PC-3 (cell line): ENCODE data around the gene MOG. TPM values are rescaled to one million over a fixed set of nuclear protein-coding genes. Genes with fewer than 3 reads are reported as not detected.

Experiments used
- ATAC-seq: fragments of 200-7000 bp; cut with Tn5 transposase; 2 replicates; pipeline ENCODE4 v1.9.1; 2020; ENCODE audit warnings: mild to moderate bottlenecking, moderate library complexity
- BruUV-seq: library from RNA; stranded (reverse); fragments of 400-500 nt; replicated peaks from 2 replicates; lab custom pipeline; 2021; lab: Mats Ljungman, UMichigan
- CTCF ChIA-PET: fragments of 300-600 bp; sonication (Branson Sonifier 250); formaldehyde crosslinking; loops from one replicate; lab custom pipeline; 2022; ENCODE audit warnings: antibody characterized with exemption; lab: Charles Lee
- POLR2A ChIA-PET: fragments of 300-600 bp; sonication (Branson Sonifier 250); formaldehyde crosslinking; loops from one replicate; lab custom pipeline; 2022; ENCODE audit warnings: antibody characterized with exemption; ENCODE audit not compliant: unreplicated experiment; lab: Charles Lee
- DNase-seq: peaks from one replicate; pipeline ENCODE4 v3.0.0-alpha.2; 2015
- H2AFZ ChIP-seq: fragments of 300-600 bp; sonication (generic); 2 replicates; pipeline ENCODE4 v1.6.0; 2016; ENCODE audit warnings: antibody characterized with exemption, low read length
- H3F3A ChIP-seq: fragments of 300-600 bp; sonication (generic); one replicate; pipeline ENCODE4 v1.6.0; 2017; ENCODE audit warnings: antibody characterized with exemption, low read length, control low read depth, mild to moderate bottlenecking; ENCODE audit not compliant: unreplicated experiment
- H3K27ac ChIP-seq: fragments of 300-600 bp; sonication (generic); 2 replicates; pipeline ENCODE4 v1.5.1; 2016; ENCODE audit warnings: mild to moderate bottlenecking, low read length
- H3K27me3 ChIP-seq: fragments of 300-600 bp; sonication (generic); 2 replicates; pipeline ENCODE4 v1.6.1; 2016; ENCODE audit warnings: low read length, mixed read lengths
- H3K36me3 ChIP-seq: fragments of 300-600 bp; sonication (generic); 2 replicates; pipeline ENCODE4 v1.6.1; 2016; ENCODE audit warnings: low read depth, mixed run types, low read length, mixed read lengths
- H3K4me1 ChIP-seq: fragments of 300-600 bp; sonication (generic); 2 replicates; pipeline ENCODE4 v1.5.1; 2016; ENCODE audit warnings: low read length; ENCODE audit not compliant: insufficient read depth
- H3K4me2 ChIP-seq: fragments of 300-600 bp; sonication (generic); 2 replicates; pipeline ENCODE4 v1.6.0; 2016; ENCODE audit warnings: low read length
- H3K4me3 ChIP-seq: fragments of 300-600 bp; sonication (generic); 2 replicates; pipeline ENCODE4 v1.5.1; 2016; ENCODE audit warnings: mild to moderate bottlenecking, low read length, mixed read lengths
- H3K79me2 ChIP-seq: fragments of 300-600 bp; sonication (generic); 2 replicates; pipeline ENCODE4 v1.6.1; 2017; ENCODE audit warnings: low read length, mixed read lengths
- H3K9ac ChIP-seq: fragments of 300-600 bp; sonication (generic); 2 replicates; pipeline ENCODE4 v1.6.0; 2016; ENCODE audit warnings: mild to moderate bottlenecking, low read length
- H3K9me2 ChIP-seq: fragments of 300-600 bp; sonication (generic); replicated peaks from 2 replicates; pipeline ENCODE4 v1.6.1; 2016; ENCODE audit warnings: mixed run types, low read length, mixed read lengths
- H3K9me3 ChIP-seq: fragments of 300-600 bp; sonication (generic); 2 replicates; pipeline ENCODE4 v1.6.1; 2016; ENCODE audit warnings: low read length, mixed read lengths
- H4K20me1 ChIP-seq: fragments of 300-600 bp; sonication (generic); 2 replicates; pipeline ENCODE4 v1.6.1; 2016; ENCODE audit warnings: low read length, mixed read lengths
- CTCF ChIP-seq: fragments of 300-600 bp; sonication (generic); conservative IDR thresholded peaks from 2 replicates; pipeline ENCODE4 v1.5.1; 2017; ENCODE audit warnings: antibody characterized with exemption, low read depth, mild to moderate bottlenecking, low read length
- EZH2 ChIP-seq: fragments of 300-600 bp; sonication (generic); IDR thresholded peaks from one replicate; pipeline ENCODE4 v1.6.1; 2017; ENCODE audit warnings: antibody characterized with exemption, mild to moderate bottlenecking, low read length; ENCODE audit not compliant: unreplicated experiment
- EZH2phosphoT487 ChIP-seq: fragments of 300-600 bp; sonication (generic); IDR thresholded peaks from 2 replicates; pipeline ENCODE4 v1.6.1; 2018; ENCODE audit warnings: mild to moderate bottlenecking, antibody characterized with exemption, low read length, borderline replicate concordance
- intact Hi-C: fragments of 100-400 bp; cut with micrococcal nuclease; formaldehyde crosslinking; loops from 2 replicates; pipeline ENCODE4 v1.9.0; 2023
- total RNA-seq: library from RNA; depleted of rRNA; stranded (reverse); fragments of >200 nt; gene quantifications from 2 replicates; pipeline ENCODE4 v1.2.3, GENCODE V29; 2014

MOG gene
- total RNA-seq, 1 experiment from 2014 or later: not detected

DNA sequence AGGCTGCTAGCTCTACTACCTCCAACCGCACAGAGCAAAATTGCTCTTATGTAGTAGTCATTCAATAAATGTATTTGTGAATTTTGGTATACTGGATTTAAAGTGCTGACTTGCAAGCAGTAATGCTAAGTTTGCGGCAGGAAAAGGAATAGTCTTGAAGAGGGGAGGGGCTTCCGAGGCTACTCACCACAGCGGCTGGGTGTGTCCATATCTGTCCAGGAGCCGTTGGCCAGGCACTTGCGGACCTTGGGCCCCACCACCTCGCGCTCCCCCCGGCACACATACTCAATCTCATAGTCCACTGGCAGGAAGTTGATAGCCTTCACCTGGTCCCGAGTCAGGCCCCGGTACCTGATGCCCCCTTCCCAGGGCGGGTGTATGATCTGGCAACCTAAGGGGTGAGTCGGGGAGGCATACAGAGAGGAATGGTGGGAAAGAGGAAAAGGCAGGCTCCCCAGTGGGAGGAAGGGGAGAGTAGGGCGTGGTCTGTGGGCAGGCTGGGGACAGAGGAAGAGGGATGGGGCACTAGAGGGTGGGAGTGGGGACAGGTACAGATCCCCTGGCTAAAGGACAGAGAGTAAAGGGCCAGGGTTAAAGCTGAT, 25.6 kb upstream of the MOG start:
- CTCF ChIA-PET: no interaction called here
- intact Hi-C loops: no loop called here
- ATAC-seq (no peak), DNase-seq (no peak)
- Histone ChIP-seq H3K4me1 (peaks cover 20% of the 10 kb centered on the region), H2AFZ (no peak overlapping the region), H4K20me1 (no peaks in the 10 kb centered on the region), H3K4me3 (peak overlapping the region; percentile 95; the same call in 1 of the 2 replicates), H3K4me2 (peak overlapping the region; percentile 90; the same call in 1 of the 2 replicates), H3K27me3 (no peaks in the 10 kb centered on the region), H3K9me3 (no peaks in the 10 kb centered on the region), H3K79me2 (no peaks in the 10 kb centered on the region), H3K9ac (no peak overlapping the region), H3F3A (no peaks in the 10 kb centered on the region), H3K27ac (no peak overlapping the region), H3K36me3 (no peaks in the 10 kb centered on the region), H3K9me2 (no peaks in the 10 kb centered on the region)
- TF ChIP-seq EZH2phosphoT487 (no peak), EZH2 (no peak), CTCF (no peak)
- POLR2A ChIA-PET: no interaction called here
- BruUV-seq: no TSS peak

DNA sequence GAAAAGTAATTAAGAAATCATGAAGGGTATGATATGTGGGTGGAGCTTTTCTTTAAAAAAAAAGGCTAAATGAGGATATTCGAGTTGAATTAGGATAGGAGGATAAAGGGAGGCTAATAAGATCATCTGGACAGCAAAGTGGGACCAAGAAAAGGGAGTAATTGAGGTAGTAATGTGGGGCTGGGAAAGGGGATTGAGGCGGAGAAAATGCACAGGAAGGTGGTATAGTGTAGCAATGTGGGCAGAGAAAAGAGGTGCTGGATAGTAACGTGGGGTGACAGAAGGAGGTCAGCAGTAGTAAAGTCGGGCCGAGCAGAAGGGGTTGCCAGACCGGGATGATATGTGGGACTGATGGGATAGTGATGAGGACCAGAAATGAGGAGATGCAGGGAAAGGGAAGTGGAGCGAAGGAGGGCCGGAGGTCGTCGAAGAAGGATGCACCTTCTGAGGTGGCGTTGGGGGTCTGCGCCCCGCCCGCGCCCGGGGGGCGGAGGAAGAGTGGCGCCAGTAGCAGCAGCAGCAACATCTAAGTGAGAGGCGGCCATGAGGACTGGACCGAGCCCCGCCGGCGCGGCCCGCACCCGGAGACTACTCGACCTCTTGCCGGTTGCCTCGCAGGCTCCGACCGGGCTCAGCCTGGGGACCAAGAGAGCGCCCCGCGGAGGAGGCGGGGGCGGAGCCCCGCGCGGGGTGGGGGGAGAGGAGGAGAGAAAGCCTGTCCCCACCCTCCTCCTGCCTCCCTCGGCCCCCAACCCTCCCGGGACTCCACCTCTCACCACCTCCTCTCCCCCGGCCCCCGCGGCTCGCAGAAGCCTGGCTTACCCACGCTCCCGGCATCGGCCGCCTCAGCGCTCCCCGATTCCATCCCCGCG, 24.8 kb upstream of the MOG start:
- peak overlapping the region; percentile 48 for H3K9ac ChIP-seq
- intact Hi-C loops: loop anchor here (2.0 kb wide), 1 partner anchor 19 kb away; no protein-coding TSS in a partner anchor
- peak overlapping the region; percentile 95 for H3K4me3 ChIP-seq
- CTCF ChIA-PET: interaction anchor here (0.5 to 2.0 kb wide), 4 partner anchors 16 to 471 kb away, joined by 3 to 16 read pairs (median 7); no protein-coding TSS in a partner anchor
- H3K79me2 ChIP-seq: no peaks in the 10 kb centered on the region
- H3K9me2 ChIP-seq: no peaks in the 10 kb centered on the region
- no peak overlapping the region for H3K27ac ChIP-seq
- no peak for TF ChIP-seq CTCF
- no peak for TF ChIP-seq EZH2phosphoT487
- no peak for TF ChIP-seq EZH2
- no peaks in the 10 kb centered on the region for H4K20me1 ChIP-seq
- no TSS peak for BruUV-seq
- H3K36me3 ChIP-seq: no peaks in the 10 kb centered on the region
- peak overlapping the region; percentile 90 for H3K4me2 ChIP-seq
- ATAC-seq (peak; percentile 17), DNase-seq (peak; percentile 10)
- H3F3A ChIP-seq: no peaks in the 10 kb centered on the region
- H3K27me3 ChIP-seq: no peaks in the 10 kb centered on the region
- POLR2A ChIA-PET: interaction anchor here (0.6 kb wide), 1 partner anchor 16 kb away, joined by 14 read pairs; no protein-coding TSS in a partner anchor
- peak overlapping the region; percentile 94 for H2AFZ ChIP-seq
- no peaks in the 10 kb centered on the region for H3K9me3 ChIP-seq
- peaks cover 20% of the 10 kb centered on the region for H3K4me1 ChIP-seq
